Endothelial cell of umbilical vein (primary cell): ENCODE results near the gene CCDC138. TPM values are rescaled to one million over a fixed set of nuclear protein-coding genes. Genes with fewer than 3 reads are reported as not detected.

Experiments
- BruUV-seq: library from RNA; stranded (reverse); fragments of 400-500 nt; replicated peaks from 2 replicates; lab custom pipeline; 2021; lab: Mats Ljungman, UMichigan
- CTCF ChIA-PET: fragments of 300-600, 350-600 bp; sonication (Branson Sonifier 250); formaldehyde crosslinking; loops from one replicate; lab custom pipeline; 2021; ENCODE audit warnings: antibody characterized with exemption, inconsistent platforms; lab: Charles Lee
- POLR2A ChIA-PET: fragments of 300-600, 350-600 bp; sonication (Branson Sonifier 250); formaldehyde crosslinking; loops from one replicate; lab custom pipeline; 2021; ENCODE audit warnings: antibody characterized with exemption, inconsistent platforms; lab: Charles Lee
- DNase-seq: peaks from one replicate; pipeline ENCODE4 v3.0.0-alpha.2; 2011; ENCODE audit warnings: low read depth, low spot score
- FAIRE-seq: peaks from 2 replicates; lab custom pipeline; 2011; peaks lifted over from hg19 to GRCh38; lab: Jason Lieb, UNC
- H2AFZ ChIP-seq: 2 replicates; pipeline ENCODE4 v1.6.0; 2012; ENCODE audit warnings: low read depth, low read length, control low read depth, inconsistent platforms
- H3K27ac ChIP-seq: 2 replicates; pipeline ENCODE4 v1.5.1; 2011; ENCODE audit warnings: low read depth, mild to moderate bottlenecking, control low read depth, low read length, moderate library complexity; ENCODE audit not compliant: insufficient read depth
- H3K27me3 ChIP-seq, 2 experiments: 2 replicates each; pipeline versions ENCODE4 v1.6.0 to v1.6.1; 2011; ENCODE audit warnings: low read length in 2 of 2, mixed read lengths in 1 of 2; ENCODE audit not compliant: control insufficient read depth in 2 of 2, insufficient read depth in 2 of 2
- H3K36me3 ChIP-seq, 2 experiments: 2 replicates in 1 of 2; 3 replicates in 1 of 2; pipeline ENCODE4 v1.5.1; 2011; ENCODE audit warnings: low read length in 2 of 2, mild to moderate bottlenecking in 1 of 2, moderate library complexity in 1 of 2; ENCODE audit not compliant: control insufficient read depth in 2 of 2, insufficient read depth in 2 of 2; ENCODE audit errors: extremely low read depth in 1 of 2
- H3K4me1 ChIP-seq: 3 replicates; pipeline ENCODE4 v1.5.1; 2011; ENCODE audit warnings: mild to moderate bottlenecking, low read length; ENCODE audit not compliant: control insufficient read depth, insufficient read depth; ENCODE audit errors: extremely low read depth
- H3K4me2 ChIP-seq: 2 replicates; pipeline ENCODE4 v1.6.1; 2011; ENCODE audit warnings: low read length, control low read depth, mixed read lengths; ENCODE audit not compliant: insufficient read depth
- H3K4me3 ChIP-seq, 3 experiments: fragments of 200-600 bp in 1 of 3; sonication (generic), shearing (Covaris generic) in 1 of 3; replicated peaks in 1 of 3; 2 replicates each; pipeline ENCODE4 v1.5.1; 2011 to 2016; ENCODE audit warnings: control low read depth in 3 of 3, low read length in 3 of 3, mild to moderate bottlenecking in 2 of 3, inconsistent platforms in 1 of 3, low read depth in 1 of 3, moderate library complexity in 1 of 3; ENCODE audit not compliant: insufficient read depth in 1 of 3
- H3K79me2 ChIP-seq: 2 replicates; pipeline ENCODE4 v1.6.0; 2012; ENCODE audit warnings: low read length, inconsistent platforms; ENCODE audit not compliant: control insufficient read depth, insufficient read depth
- H3K9ac ChIP-seq: replicated peaks from 2 replicates; pipeline ENCODE3; 2011; ENCODE audit warnings: low read length, control low read depth; ENCODE audit not compliant: insufficient read depth; ENCODE audit errors: extremely low read depth
- H3K9me1 ChIP-seq: replicated peaks from 3 replicates; pipeline ENCODE4 v1.6.0; 2011; ENCODE audit warnings: mild to moderate bottlenecking, low read length; ENCODE audit not compliant: control insufficient read depth, insufficient read depth; ENCODE audit errors: extremely low read depth
- H3K9me3 ChIP-seq: replicated peaks from 2 replicates; pipeline ENCODE4 v1.5.1; 2012; ENCODE audit warnings: low read length, inconsistent platforms; ENCODE audit not compliant: control insufficient read depth, insufficient read depth
- H4K20me1 ChIP-seq: replicated peaks from 2 replicates; pipeline ENCODE3; 2011; ENCODE audit warnings: mild to moderate bottlenecking, low read length; ENCODE audit not compliant: control insufficient read depth, insufficient read depth; ENCODE audit errors: extremely low read depth
- EZH2 ChIP-seq: IDR thresholded peaks from 2 replicates; pipeline ENCODE4 v1.6.1; 2012; ENCODE audit warnings: borderline replicate concordance, low read depth, mild to moderate bottlenecking, moderate library complexity, low read length, inconsistent platforms; ENCODE audit not compliant: severe bottlenecking
- FOS ChIP-seq: IDR thresholded peaks from 2 replicates; pipeline ENCODE4 v1.6.1; 2011; ENCODE audit warnings: mild to moderate bottlenecking, low read length, moderate library complexity, borderline replicate concordance; ENCODE audit not compliant: insufficient read depth
- GATA2 ChIP-seq: IDR thresholded peaks from 2 replicates; pipeline ENCODE4 v1.7.0; 2011; ENCODE audit warnings: low read depth, mild to moderate bottlenecking, moderate library complexity, mixed read lengths, low read length; ENCODE audit not compliant: insufficient read length, insufficient read depth
- JUN ChIP-seq: IDR thresholded peaks from 2 replicates; pipeline ENCODE4 v1.6.1; 2011; ENCODE audit warnings: borderline replicate concordance, low read depth; ENCODE audit not compliant: insufficient read length, insufficient read depth
- MYC ChIP-seq: IDR thresholded peaks from one replicate; pipeline ENCODE4 v1.6.1; 2011; ENCODE audit warnings: mild to moderate bottlenecking, low read depth, low read length
- POLR2A ChIP-seq: IDR thresholded peaks from 2 replicates; pipeline ENCODE4 v1.6.1; 2012; ENCODE audit warnings: low read depth, mild to moderate bottlenecking, control low read depth, low read length
- POLR2AphosphoS5 ChIP-seq: IDR thresholded peaks from 2 replicates; pipeline ENCODE4 v1.6.1; 2012; ENCODE audit warnings: low read depth, mild to moderate bottlenecking, control low read depth, low read length, moderate library complexity; ENCODE audit not compliant: insufficient read depth
- dilution Hi-C: fragments of 300-500 bp; cut with MboI; formaldehyde crosslinking; loops from one replicate; pipeline ENCODE4 v1.15.0; 2019; ENCODE audit warnings: low sequenced_read_pairs; ENCODE audit not compliant: extremely low pct_ligation_motif_present
- intact Hi-C: fragments of 100-400 bp; cut with micrococcal nuclease; formaldehyde crosslinking; loops from one replicate; pipeline ENCODE4 v1.10.0; 2022
- polyA plus RNA-seq, 4 experiments: library from polyadenylated mRNA; depleted of rRNA in 3 of 4; stranded (reverse) in 3 of 4; unstranded in 1 of 4; fragments of >200 nt; gene quantifications; 2 replicates each; pipeline versions ENCODE4 v1.2.1 to v1.2.3, GENCODE V29; 2011 to 2012; ENCODE audit warnings: missing spikeins in 1 of 4
- total RNA-seq: library from RNA; stranded (reverse); gene quantifications from 2 replicates; pipeline ENCODE4 v1.2.3, GENCODE V29; 2021
- TF ChIP-seq, protein P1 (sequence below): IDR thresholded peaks from 2 replicates; pipeline ENCODE4 v1.6.1; 2011; ENCODE audit not compliant: insufficient read depth, insufficient read length
- TF ChIP-seq, protein P2 (sequence below), 2 donors: IDR thresholded peaks; 1 replicate in 1 of 2; 2 replicates in 1 of 2; pipeline ENCODE4 v1.5.1; 2011; ENCODE audit warnings: low read length in 2 of 2, mild to moderate bottlenecking in 2 of 2, moderate library complexity in 2 of 2, control low read depth in 1 of 2, inconsistent platforms in 1 of 2, low read depth in 1 of 2; ENCODE audit not compliant: insufficient read depth in 1 of 2; ENCODE audit errors: extremely low read depth in 1 of 2

The CCDC138 gene
- total and polyA plus RNA-seq, 2 donors (not counting 3 experiments of a cell fraction or from before 2014, with no cell fraction given) = 1.5 to 10.8 TPM

DNA sequence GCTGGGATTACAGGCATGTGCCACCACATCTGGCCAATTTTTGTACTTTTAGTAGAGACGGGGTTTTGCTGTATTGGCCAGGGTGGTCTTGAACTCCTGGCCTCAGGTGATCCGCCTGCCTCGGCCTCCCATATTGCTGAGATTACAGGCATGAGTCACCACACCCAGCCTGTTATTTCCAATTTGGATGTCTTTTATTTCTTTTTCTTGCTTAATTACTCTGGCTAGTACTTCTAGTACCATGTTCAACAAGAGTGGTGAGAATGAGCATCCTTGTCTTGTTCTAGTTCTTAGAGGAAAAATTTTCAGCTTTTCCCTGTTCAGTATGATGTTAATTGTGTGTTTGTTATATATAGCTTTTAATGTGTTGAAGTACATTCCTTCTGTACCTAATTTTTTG, 23.4 kb downstream of the CCDC138 start:
- Histone ChIP-seq H3K27me3 (no peaks in the 10 kb centered on the region), H3K9me1 (no peaks in the 10 kb centered on the region), H2AFZ (no peak overlapping the region), H3K79me2 (peaks cover 19% of the 10 kb centered on the region), H4K20me1 (no peaks in the 10 kb centered on the region), H3K36me3 (no peaks in the 10 kb centered on the region), H3K9me3 (no peaks in the 10 kb centered on the region), H3K4me1 (no peaks in the 10 kb centered on the region), H3K4me2 (no peak overlapping the region), H3K4me3 (no peak overlapping the region), H3K27ac (no peak overlapping the region), H3K9ac (no peak overlapping the region)
- FAIRE-seq (no peak), DNase-seq (no peak)
- TF ChIP-seq POLR2A (no peak), MYC (no peak), EZH2 (no peak), GATA2 (no peak), FOS (no peak), POLR2AphosphoS5 (no peak), JUN (no peak)
- TF ChIP-seq, protein P1, sequence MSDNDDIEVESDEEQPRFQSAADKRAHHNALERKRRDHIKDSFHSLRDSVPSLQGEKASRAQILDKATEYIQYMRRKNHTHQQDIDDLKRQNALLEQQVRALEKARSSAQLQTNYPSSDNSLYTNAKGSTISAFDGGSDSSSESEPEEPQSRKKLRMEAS = no peak
- TF ChIP-seq, protein P2, sequence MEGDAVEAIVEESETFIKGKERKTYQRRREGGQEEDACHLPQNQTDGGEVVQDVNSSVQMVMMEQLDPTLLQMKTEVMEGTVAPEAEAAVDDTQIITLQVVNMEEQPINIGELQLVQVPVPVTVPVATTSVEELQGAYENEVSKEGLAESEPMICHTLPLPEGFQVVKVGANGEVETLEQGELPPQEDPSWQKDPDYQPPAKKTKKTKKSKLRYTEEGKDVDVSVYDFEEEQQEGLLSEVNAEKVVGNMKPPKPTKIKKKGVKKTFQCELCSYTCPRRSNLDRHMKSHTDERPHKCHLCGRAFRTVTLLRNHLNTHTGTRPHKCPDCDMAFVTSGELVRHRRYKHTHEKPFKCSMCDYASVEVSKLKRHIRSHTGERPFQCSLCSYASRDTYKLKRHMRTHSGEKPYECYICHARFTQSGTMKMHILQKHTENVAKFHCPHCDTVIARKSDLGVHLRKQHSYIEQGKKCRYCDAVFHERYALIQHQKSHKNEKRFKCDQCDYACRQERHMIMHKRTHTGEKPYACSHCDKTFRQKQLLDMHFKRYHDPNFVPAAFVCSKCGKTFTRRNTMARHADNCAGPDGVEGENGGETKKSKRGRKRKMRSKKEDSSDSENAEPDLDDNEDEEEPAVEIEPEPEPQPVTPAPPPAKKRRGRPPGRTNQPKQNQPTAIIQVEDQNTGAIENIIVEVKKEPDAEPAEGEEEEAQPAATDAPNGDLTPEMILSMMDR (IDR thresholded peaks at IDR 0.05; ENCODE audit: extremely low read depth in 1 of 2, insufficient read depth in 1 of 2, low read depth in 1 of 2, low read length in 2 of 2) = no peak
- intact Hi-C loops = no loop called here
- dilution Hi-C loops = no loop called here
- CTCF ChIA-PET = no interaction called here
- POLR2A ChIA-PET = no interaction called here
- BruUV-seq = no TSS peak
